ENCODE measurements around the gene SCN2A. TPM values are rescaled to one million over a fixed set of nuclear protein-coding genes. Genes with fewer than 3 reads are reported as not detected.
"Not testable (repeated sequence)": the region's sequence is repeated elsewhere in the genome, so short reads cannot be mapped to it uniquely, and the experiment has no call there.

SCN2A gene
- total RNA-seq, 1 experiment from 2014 or later: 4.6 TPM

- peak; percentile 18 for DNase-seq (ENCODE audit: low read depth)
Measured at GRCh38 chr2:165251366-165251765, 12.2 kb downstream of the SCN2A start.

- DNase-seq (ENCODE audit: low read depth): no peak
Measured at GRCh38 chr2:165253178-165253577, 14.0 kb downstream of the SCN2A start.

GRCh38 chr2:165256618-165257017, 17.4 kb downstream of the SCN2A start:
- no peak for DNase-seq (ENCODE audit: low read depth)

GRCh38 chr2:165260347-165260746, 21.1 kb downstream of the SCN2A start:
- not testable (repeated sequence) for DNase-seq (ENCODE audit: low read depth)

- no peak for DNase-seq (ENCODE audit: low read depth)
Measured at GRCh38 chr2:165268754-165269153, 29.5 kb downstream of the SCN2A start.

- DNase-seq (ENCODE audit: low read depth): no peak
Measured at GRCh38 chr2:165273176-165273575, 34.0 kb downstream of the SCN2A start.

- no peak for DNase-seq (ENCODE audit: low read depth)
Measured at GRCh38 chr2:165274698-165275097, 35.5 kb downstream of the SCN2A start.

- DNase-seq (ENCODE audit: low read depth): no peak
Measured at GRCh38 chr2:165275932-165276331, 36.7 kb downstream of the SCN2A start.

GRCh38 chr2:165277295-165277694, 38.1 kb downstream of the SCN2A start:
- no peak for DNase-seq (ENCODE audit: low read depth)

- DNase-seq (ENCODE audit: low read depth): no peak
Measured at GRCh38 chr2:165277860-165278656, 38.8 kb downstream of the SCN2A start.

- DNase-seq (ENCODE audit: low read depth): no peak
Measured at GRCh38 chr2:165280356-165280755, 41.1 kb downstream of the SCN2A start.

- peak; percentile 44 for DNase-seq (ENCODE audit: low read depth)
Measured at GRCh38 chr2:165281387-165281786, 42.2 kb downstream of the SCN2A start.

GRCh38 chr2:165283342-165283741, 44.1 kb downstream of the SCN2A start:
- no peak for DNase-seq (ENCODE audit: low read depth)

- DNase-seq (ENCODE audit: low read depth): no peak
Measured at GRCh38 chr2:165287094-165287778, 48.0 kb downstream of the SCN2A start.

- no peak for DNase-seq (ENCODE audit: low read depth)
Measured at GRCh38 chr2:165289069-165289468, 49.9 kb downstream of the SCN2A start.

- DNase-seq (ENCODE audit: low read depth): peak; percentile 94
Measured at GRCh38 chr2:165293440-165294420, 54.5 kb downstream of the SCN2A start.

GRCh38 chr2:165294912-165295311, 55.7 kb downstream of the SCN2A start:
- DNase-seq (ENCODE audit: low read depth): no peak

- no peak for DNase-seq (ENCODE audit: low read depth)
Measured at GRCh38 chr2:165295643-165296042, 56.4 kb downstream of the SCN2A start.

GRCh38 chr2:165305391-165306096, 66.3 kb downstream of the SCN2A start:
- no peak for DNase-seq (ENCODE audit: low read depth)

- DNase-seq (ENCODE audit: low read depth): no peak
Measured at GRCh38 chr2:165307317-165307716, 68.1 kb downstream of the SCN2A start.

- no peak for DNase-seq (ENCODE audit: low read depth)
Measured at GRCh38 chr2:165311949-165312348, 72.7 kb downstream of the SCN2A start.

All from HT1080 (cell line).